GM10847 (cell line): ENCODE measurements around the gene KMT2C.

ENCODE experiments used
- POLR2A ChIP-seq: IDR thresholded peaks from 2 replicates; pipeline ENCODE4 v1.6.1; 2011; ENCODE audit not compliant: insufficient read length; ENCODE audit errors: extremely low read depth

The KMT2C gene

DNA sequence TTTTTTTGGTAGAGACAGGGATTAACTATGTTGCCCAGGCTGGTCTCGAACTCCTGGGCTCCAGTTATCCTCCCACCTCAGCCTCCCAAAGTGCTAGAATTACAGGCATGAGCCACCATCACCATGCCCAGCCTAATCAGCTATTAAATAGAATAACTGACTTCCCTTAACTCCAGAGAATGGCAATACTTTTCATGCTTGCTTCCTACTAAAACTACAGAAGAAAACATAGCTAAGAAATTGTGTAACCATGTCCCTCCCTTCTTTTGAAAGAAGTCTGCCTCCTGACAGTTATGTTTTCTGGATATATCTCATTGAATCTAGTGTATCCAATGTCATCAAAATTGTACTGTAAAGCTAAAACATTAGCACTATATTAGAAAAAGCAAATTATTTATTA lies 95.6 kb downstream of the KMT2C start:
- no peak for TF ChIP-seq POLR2A

DNA sequence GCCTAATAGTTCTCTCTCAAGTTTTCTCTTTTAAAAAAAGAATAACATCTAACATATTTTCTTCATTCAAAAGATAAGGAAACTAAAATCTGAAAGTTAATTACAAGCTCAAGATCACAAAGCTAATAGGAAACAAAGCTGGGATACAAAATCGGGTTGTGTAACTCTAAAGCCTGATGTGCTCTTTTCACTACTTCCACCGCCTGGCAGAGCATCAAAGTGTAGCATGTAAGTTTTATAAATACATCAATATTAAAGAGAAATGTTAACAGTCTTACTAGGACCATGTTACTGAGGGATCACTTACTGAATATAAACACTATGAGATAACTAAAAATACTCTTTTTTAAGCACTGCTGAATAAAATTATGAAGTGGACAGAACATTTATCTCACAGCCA lies 97.2 kb downstream of the KMT2C start:
- no peak for TF ChIP-seq POLR2A

GRCh38 chr7:152336754-152337368 lies 98.9 kb downstream of the KMT2C start:
- no peak for TF ChIP-seq POLR2A

- no peak for TF ChIP-seq POLR2A
Observed at GRCh38 chr7:152335900-152336571, 99.8 kb downstream of the KMT2C start.

DNA sequence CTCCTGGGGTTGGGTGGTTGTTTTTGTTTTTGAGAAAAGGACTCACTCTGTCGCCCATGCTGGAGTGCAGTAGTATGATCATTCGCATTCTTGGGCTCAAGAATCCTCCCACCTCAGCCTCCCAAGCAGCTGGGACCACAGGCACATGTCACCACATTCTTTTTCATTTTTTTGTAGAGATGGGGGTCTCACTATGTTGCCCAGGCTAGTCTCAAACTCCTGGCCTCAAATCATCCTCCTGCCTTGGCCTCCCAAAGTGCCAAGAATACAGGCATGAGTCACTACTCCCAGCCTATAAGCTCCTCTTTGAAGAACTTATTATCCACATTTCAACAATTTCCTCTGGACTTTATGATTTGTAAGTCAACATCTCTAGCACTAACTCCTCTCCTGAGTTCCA lies 102.7 kb downstream of the KMT2C start:
- no peak for TF ChIP-seq POLR2A

- no peak for TF ChIP-seq POLR2A
Observed at GRCh38 chr7:152330827-152331226, 105.0 kb downstream of the KMT2C start.

- TF ChIP-seq POLR2A = no peak
Observed at GRCh38 chr7:152329469-152329868, 106.3 kb downstream of the KMT2C start.

DNA sequence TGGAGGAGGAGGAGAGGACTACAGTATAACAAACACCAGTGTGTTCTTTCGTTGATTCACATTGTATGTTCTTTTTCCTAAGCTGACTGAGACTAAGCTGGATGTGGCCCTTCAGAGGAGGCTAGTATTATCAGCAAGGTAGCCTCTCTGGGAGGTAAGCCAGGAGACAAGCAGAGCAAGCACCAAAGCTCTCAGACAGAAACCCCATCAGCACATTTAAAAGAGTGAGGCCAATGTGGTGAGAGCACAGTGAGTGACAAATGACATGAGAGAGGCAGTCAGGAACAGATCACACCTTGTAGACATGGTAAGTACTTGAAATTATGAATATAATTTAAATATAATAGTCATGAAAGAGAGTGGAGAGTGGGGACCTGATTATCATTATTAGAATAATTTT lies 107.6 kb downstream of the KMT2C start:
- TF ChIP-seq POLR2A = no peak

GRCh38 chr7:152315845-152316244 lies 120.0 kb downstream of the KMT2C start:
- TF ChIP-seq POLR2A = no peak

GRCh38 chr7:152313831-152314604 lies 121.8 kb downstream of the KMT2C start:
- no peak for TF ChIP-seq POLR2A

DNA sequence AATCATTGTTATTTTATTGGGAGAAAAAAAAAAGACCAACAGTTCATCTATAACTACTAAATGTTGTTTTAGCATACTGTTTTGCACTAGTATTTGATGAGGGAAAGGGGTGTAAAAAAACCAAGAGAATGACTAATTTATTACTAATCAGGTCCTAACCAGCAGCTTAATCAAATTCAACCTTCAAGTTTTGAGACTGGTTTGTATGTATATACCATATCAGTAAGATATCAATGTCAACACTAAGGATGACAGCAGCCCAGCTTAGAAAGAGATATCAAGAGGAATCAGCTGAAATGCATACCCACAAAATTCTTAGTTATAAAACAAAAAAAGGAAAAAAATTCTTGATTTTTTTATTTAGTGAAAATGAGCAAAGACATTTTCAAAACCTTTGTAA lies 122.6 kb downstream of the KMT2C start:
- TF ChIP-seq POLR2A = no peak

GRCh38 chr7:152312316-152312715 lies 123.5 kb downstream of the KMT2C start:
- TF ChIP-seq POLR2A = no peak

- no peak for TF ChIP-seq POLR2A
Observed at GRCh38 chr7:152307902-152308301, 127.9 kb downstream of the KMT2C start.

DNA sequence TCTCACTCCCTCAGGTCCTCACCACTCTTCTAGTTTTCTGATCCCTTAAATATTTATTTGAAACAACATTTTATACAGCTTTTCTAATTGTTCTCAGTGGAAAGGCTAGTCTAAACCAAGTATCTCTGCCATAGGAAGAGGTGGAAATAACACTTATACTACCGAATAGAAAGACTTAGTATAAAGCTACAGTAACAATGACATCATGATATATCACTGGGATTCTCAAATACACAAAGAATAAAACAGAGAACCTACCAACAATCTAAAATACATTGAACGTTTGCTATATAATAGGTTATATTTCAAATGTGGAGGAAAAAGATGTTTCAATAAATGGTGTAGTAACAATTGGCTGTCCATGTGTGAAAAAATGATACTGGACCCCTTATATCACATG lies 142.9 kb downstream of the KMT2C start:
- no peak for TF ChIP-seq POLR2A

- TF ChIP-seq POLR2A = no peak
Observed at GRCh38 chr7:152231089-152231488, 204.7 kb downstream of the KMT2C start.

- no peak for TF ChIP-seq POLR2A
Observed at GRCh38 chr7:152203095-152203494, 232.7 kb downstream of the KMT2C start.

- TF ChIP-seq POLR2A = no peak
Observed at GRCh38 chr7:152202056-152202455, 233.7 kb downstream of the KMT2C start.

GRCh38 chr7:152200395-152200794 lies 235.4 kb downstream of the KMT2C start:
- no peak for TF ChIP-seq POLR2A
